ENCODE measurements around the gene NR0B2.

The NR0B2 gene

GRCh38 chr1:26953374-26953773, 39.6 kb upstream of the NR0B2 start:
- ATAC-seq, result no peak
- TF ChIP-seq ZNF8 (CRISPR knock-in tag; IDR thresholded peaks at IDR 0.05) (no peak), ZNF70 (CRISPR knock-in tag; IDR thresholded peaks at IDR 0.05) (no peak), ZFP30 (CRISPR knock-in tag; IDR thresholded peaks at IDR 0.05) (no peak), ISL1 (CRISPR knock-in tag; IDR thresholded peaks at IDR 0.05) (no peak)
- TF ChIP-seq, protein P1, sequence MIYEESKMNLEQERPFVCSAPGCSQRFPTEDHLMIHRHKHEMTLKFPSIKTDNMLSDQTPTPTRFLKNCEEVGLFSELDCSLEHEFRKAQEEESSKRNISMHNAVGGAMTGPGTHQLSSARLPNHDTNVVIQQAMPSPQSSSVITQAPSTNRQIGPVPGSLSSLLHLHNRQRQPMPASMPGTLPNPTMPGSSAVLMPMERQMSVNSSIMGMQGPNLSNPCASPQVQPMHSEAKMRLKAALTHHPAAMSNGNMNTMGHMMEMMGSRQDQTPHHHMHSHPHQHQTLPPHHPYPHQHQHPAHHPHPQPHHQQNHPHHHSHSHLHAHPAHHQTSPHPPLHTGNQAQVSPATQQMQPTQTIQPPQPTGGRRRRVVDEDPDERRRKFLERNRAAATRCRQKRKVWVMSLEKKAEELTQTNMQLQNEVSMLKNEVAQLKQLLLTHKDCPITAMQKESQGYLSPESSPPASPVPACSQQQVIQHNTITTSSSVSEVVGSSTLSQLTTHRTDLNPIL (CRISPR knock-in tag; IDR thresholded peaks at IDR 0.05; ENCODE audit: low read depth), result no peak

DNA sequence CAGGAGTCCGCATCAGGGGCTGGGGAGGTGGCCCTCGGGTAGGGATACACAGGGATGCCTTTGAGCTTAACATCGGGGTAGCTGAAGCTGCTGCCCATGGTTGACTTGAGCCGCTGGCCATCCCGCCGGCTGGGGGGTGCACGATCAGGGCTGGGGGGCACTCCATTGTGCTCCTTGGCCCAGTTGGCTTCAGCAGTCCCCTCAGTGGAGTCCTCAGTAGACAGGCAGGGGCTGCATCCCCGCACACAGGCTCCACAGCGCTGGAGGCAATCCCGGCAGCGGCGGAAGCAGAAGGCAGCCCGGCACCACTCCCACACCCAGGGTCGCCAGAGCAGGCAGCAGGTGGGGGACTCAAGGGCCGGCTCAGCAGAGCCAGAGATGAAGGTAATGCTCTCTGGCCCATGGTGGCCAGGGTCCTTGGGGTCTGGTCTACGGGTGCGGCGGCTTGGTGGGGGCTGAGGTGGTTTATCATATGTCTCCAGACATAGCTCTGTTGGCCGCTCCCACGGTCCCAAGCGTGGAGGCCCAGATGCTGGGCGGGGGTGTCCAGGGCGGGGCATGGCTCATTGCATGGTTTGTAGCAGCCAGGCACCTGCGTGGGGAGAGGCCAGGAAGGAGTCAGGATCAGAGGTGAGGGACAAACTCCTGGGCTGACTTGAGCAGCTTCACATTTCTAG, 38.2 kb upstream of the NR0B2 start:
- TF ChIP-seq ESRRG (CRISPR knock-in tag; IDR thresholded peaks at IDR 0.05) (no peak), TCF4 (CRISPR knock-in tag; IDR thresholded peaks at IDR 0.05; ENCODE audit: borderline replicate concordance) (no peak), ZNF8 (CRISPR knock-in tag; IDR thresholded peaks at IDR 0.05) (no peak), TSHZ2 (CRISPR knock-in tag; IDR thresholded peaks at IDR 0.05) (no peak)
- ATAC-seq, result no peak

DNA sequence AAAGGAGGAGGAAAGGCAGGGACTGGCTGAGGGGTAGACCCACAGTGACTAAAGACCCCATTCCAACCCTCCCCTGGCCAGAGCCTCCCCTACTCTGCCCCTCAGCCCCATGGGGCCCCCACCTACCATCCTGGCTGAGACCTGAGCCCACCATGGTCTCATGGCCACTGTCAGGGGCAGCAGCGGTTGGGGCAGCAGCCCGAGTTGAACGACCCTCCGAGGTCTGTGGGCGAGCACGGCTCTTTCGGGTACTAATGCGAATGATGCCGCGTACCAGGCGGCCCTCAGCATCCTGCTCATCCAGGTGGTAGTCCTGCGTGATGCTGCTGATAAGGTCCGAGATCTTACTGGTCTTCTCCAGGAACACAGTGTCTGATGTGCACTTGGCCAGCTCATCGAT, 37.4 kb upstream of the NR0B2 start:
- ATAC-seq, result no peak
- no peak for TF ChIP-seq CSRNP3 (CRISPR knock-in tag; IDR thresholded peaks at IDR 0.05)
- no peak for TF ChIP-seq PATZ1 (CRISPR knock-in tag; IDR thresholded peaks at IDR 0.05; ENCODE audit: borderline replicate concordance)
- TF ChIP-seq ARNTL (CRISPR knock-in tag; IDR thresholded peaks at IDR 0.05; ENCODE audit: borderline replicate concordance, low read depth), result no peak
- TF ChIP-seq TOX (CRISPR knock-in tag; IDR thresholded peaks at IDR 0.05; ENCODE audit: borderline replicate concordance), result no peak
- no peak for TF ChIP-seq CSDC2 (CRISPR knock-in tag; IDR thresholded peaks at IDR 0.05)

GRCh38 chr1:26950602-26951001, 36.8 kb upstream of the NR0B2 start:
- no peak for ATAC-seq
- TF ChIP-seq BACH2 (CRISPR knock-in tag; IDR thresholded peaks at IDR 0.05; ENCODE audit: borderline replicate concordance), result no peak
- TF ChIP-seq, protein P1 (CRISPR knock-in tag; IDR thresholded peaks at IDR 0.05; ENCODE audit: low read depth), result no peak
- TF ChIP-seq CSDC2 (CRISPR knock-in tag; IDR thresholded peaks at IDR 0.05), result no peak
- TF ChIP-seq ARNTL (CRISPR knock-in tag; IDR thresholded peaks at IDR 0.05; ENCODE audit: borderline replicate concordance, low read depth), result no peak
- no peak for TF ChIP-seq SNAI2 (CRISPR knock-in tag; IDR thresholded peaks at IDR 0.05)
- no peak for TF ChIP-seq TOX (CRISPR knock-in tag; IDR thresholded peaks at IDR 0.05; ENCODE audit: borderline replicate concordance)
- TF ChIP-seq ESRRG (CRISPR knock-in tag; IDR thresholded peaks at IDR 0.05), result no peak
- no peak for TF ChIP-seq ZNF8 (CRISPR knock-in tag; IDR thresholded peaks at IDR 0.05)
- TF ChIP-seq, protein P2, sequence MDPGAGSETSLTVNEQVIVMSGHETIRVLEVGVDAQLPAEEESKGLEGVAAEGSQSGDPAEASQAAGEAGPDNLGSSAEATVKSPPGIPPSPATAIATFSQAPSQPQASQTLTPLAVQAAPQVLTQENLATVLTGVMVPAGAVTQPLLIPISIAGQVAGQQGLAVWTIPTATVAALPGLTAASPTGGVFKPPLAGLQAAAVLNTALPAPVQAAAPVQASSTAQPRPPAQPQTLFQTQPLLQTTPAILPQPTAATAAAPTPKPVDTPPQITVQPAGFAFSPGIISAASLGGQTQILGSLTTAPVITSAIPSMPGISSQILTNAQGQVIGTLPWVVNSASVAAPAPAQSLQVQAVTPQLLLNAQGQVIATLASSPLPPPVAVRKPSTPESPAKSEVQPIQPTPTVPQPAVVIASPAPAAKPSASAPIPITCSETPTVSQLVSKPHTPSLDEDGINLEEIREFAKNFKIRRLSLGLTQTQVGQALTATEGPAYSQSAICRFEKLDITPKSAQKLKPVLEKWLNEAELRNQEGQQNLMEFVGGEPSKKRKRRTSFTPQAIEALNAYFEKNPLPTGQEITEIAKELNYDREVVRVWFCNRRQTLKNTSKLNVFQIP (CRISPR knock-in tag; IDR thresholded peaks at IDR 0.05; ENCODE audit: borderline replicate concordance, low read depth), result no peak
- TF ChIP-seq GLIS3 (CRISPR knock-in tag; IDR thresholded peaks at IDR 0.05), result no peak
- no peak for TF ChIP-seq ISL1 (CRISPR knock-in tag; IDR thresholded peaks at IDR 0.05)
- TF ChIP-seq CSRNP3 (CRISPR knock-in tag; IDR thresholded peaks at IDR 0.05), result no peak

Measured in SK-N-SH treated with all-trans-retinoic acid at 6 μM for 48 hours (cell line).